HEK293 (cell line): ENCODE measurements around the gene GMDS.

Experiments
- CTCF ChIA-PET: fragments of 350-600 bp; formaldehyde crosslinking; extraction: SDS; loops from one replicate; lab custom pipeline; 2021; ENCODE audit warnings: antibody characterized with exemption; lab: Yijun Ruan, JAX
- POLR2A ChIA-PET: fragments of 300-600 bp; formaldehyde crosslinking; extraction: SDS; loops from one replicate; lab custom pipeline; 2020; ENCODE audit warnings: antibody characterized with exemption, inconsistent platforms; lab: Yijun Ruan, JAX
- H3K27ac ChIP-seq: fragments of 200-500 bp; sonication (Bioruptor generic); 2 replicates; pipeline ENCODE4 v1.5.1; 2014; ENCODE audit warnings: low read depth, low read length, control low read depth, inconsistent platforms; ENCODE audit errors: extremely low read depth
- H3K36me3 ChIP-seq, 2 experiments: fragments of 200-500 bp in 1 of 2; sonication (Bioruptor generic) in 1 of 2; 1 replicate in 1 of 2; 2 replicates in 1 of 2; pipeline ENCODE4 v1.5.1; 2014 to 2017; ENCODE audit warnings: inconsistent platforms in 2 of 2, low read length in 2 of 2; ENCODE audit not compliant: control insufficient read depth in 2 of 2, insufficient read depth in 1 of 2
- H3K4me1 ChIP-seq: fragments of 200-500 bp; sonication (Bioruptor generic); 2 replicates; pipeline ENCODE4 v1.5.1; 2014; ENCODE audit warnings: mild to moderate bottlenecking, low read length, inconsistent platforms; ENCODE audit not compliant: control insufficient read depth, insufficient read depth
- H3K4me3 ChIP-seq: 2 replicates; pipeline ENCODE4 v1.5.1; 2011; ENCODE audit warnings: low read depth, mild to moderate bottlenecking, control low read depth, low read length, moderate library complexity
- H3K9me3 ChIP-seq: fragments of 200-500 bp; sonication (Bioruptor generic); 2 replicates; pipeline ENCODE4 v1.5.1; 2014; ENCODE audit warnings: low read depth, low read length, inconsistent platforms; ENCODE audit not compliant: control insufficient read depth, insufficient read depth
- BCL6B ChIP-seq: fragments of 450-650 bp; formaldehyde crosslinking; IDR thresholded peaks from 2 replicates; pipeline ENCODE4 v1.5.1; 2017; ENCODE audit warnings: missing biosample characterization, missing genetic modification characterization
- GFI1B ChIP-seq: fragments of 450-650 bp; formaldehyde crosslinking; IDR thresholded peaks from 2 replicates; pipeline ENCODE4 v1.5.1; 2016; ENCODE audit warnings: missing biosample characterization, missing genetic modification characterization
- KLF1 ChIP-seq: fragments of 450-650 bp; formaldehyde crosslinking; IDR thresholded peaks from 2 replicates; pipeline ENCODE4 v1.5.1; 2016; ENCODE audit warnings: missing biosample characterization, missing genetic modification characterization
- RBAK ChIP-seq: fragments of 450-650 bp; formaldehyde crosslinking; IDR thresholded peaks from 2 replicates; pipeline ENCODE4 v1.5.1; 2016; ENCODE audit warnings: missing biosample characterization, missing genetic modification characterization
- REST ChIP-seq: fragments of 450-650 bp; formaldehyde crosslinking; IDR thresholded peaks from 2 replicates; pipeline ENCODE4 v1.5.1; 2016; ENCODE audit warnings: missing biosample characterization, missing genetic modification characterization
- SALL2 ChIP-seq: fragments of 450-650 bp; formaldehyde crosslinking; IDR thresholded peaks from 2 replicates; pipeline ENCODE4 v1.5.0; 2017; ENCODE audit warnings: missing biosample characterization, mild to moderate bottlenecking, missing genetic modification characterization, borderline replicate concordance
- TCF7L2 ChIP-seq: IDR thresholded peaks from 2 replicates; pipeline ENCODE4 v1.6.1; 2011; ENCODE audit warnings: low read depth, mild to moderate bottlenecking, inconsistent platforms, low read length, moderate library complexity, borderline replicate concordance
- ZFHX2 ChIP-seq: fragments of 450-650 bp; formaldehyde crosslinking; conservative IDR thresholded peaks from 2 replicates; pipeline ENCODE4 v1.5.1; 2016; ENCODE audit warnings: missing biosample characterization, missing genetic modification characterization
- ZFP69B ChIP-seq: fragments of 450-650 bp; formaldehyde crosslinking; IDR thresholded peaks from 2 replicates; pipeline ENCODE4 v1.5.1; 2016; ENCODE audit warnings: missing biosample characterization, missing genetic modification characterization
- ZNF133 ChIP-seq: fragments of 450-650 bp; formaldehyde crosslinking; IDR thresholded peaks from 2 replicates; pipeline ENCODE4 v1.5.1; 2016; ENCODE audit warnings: missing biosample characterization, missing genetic modification characterization
- ZNF16 ChIP-seq: fragments of 450-650 bp; formaldehyde crosslinking; IDR thresholded peaks from 2 replicates; pipeline ENCODE4 v1.5.1; 2016; ENCODE audit warnings: low read depth, missing biosample characterization, missing genetic modification characterization
- ZNF211 ChIP-seq: fragments of 450-650 bp; formaldehyde crosslinking; IDR thresholded peaks from 2 replicates; pipeline ENCODE4 v1.5.1; 2016; ENCODE audit warnings: low read depth, missing biosample characterization, missing genetic modification characterization
- ZNF248 ChIP-seq: fragments of 450-650 bp; formaldehyde crosslinking; IDR thresholded peaks from 2 replicates; pipeline ENCODE4 v1.5.1; 2017; ENCODE audit warnings: missing biosample characterization, missing genetic modification characterization
- ZNF26 ChIP-seq: fragments of 450-650 bp; formaldehyde crosslinking; IDR thresholded peaks from 2 replicates; pipeline ENCODE4 v1.5.1; 2016; ENCODE audit warnings: missing biosample characterization, missing genetic modification characterization
- ZNF274 ChIP-seq, 2 experiments: fragments of 200-500 bp in 1 of 2; fragments of 450-650 bp in 1 of 2; sonication (Bioruptor generic) in 1 of 2; formaldehyde crosslinking in 1 of 2; IDR thresholded peaks; 2 replicates each; pipeline versions ENCODE4 v1.5.1 to v1.6.1; 2014 to 2016; ENCODE audit warnings: borderline replicate concordance in 1 of 2, inconsistent platforms in 1 of 2, low read length in 1 of 2, missing biosample characterization in 1 of 2, missing genetic modification characterization in 1 of 2
- ZNF341 ChIP-seq: fragments of 450-650 bp; formaldehyde crosslinking; IDR thresholded peaks from 2 replicates; pipeline ENCODE4; 2016; ENCODE audit warnings: low read depth, missing biosample characterization, missing genetic modification characterization
- ZNF350 ChIP-seq: fragments of 450-650 bp; formaldehyde crosslinking; IDR thresholded peaks from 2 replicates; pipeline ENCODE4 v1.5.0; 2017; ENCODE audit warnings: missing biosample characterization, mild to moderate bottlenecking, missing genetic modification characterization
- ZNF585B ChIP-seq: fragments of 450-650 bp; formaldehyde crosslinking; IDR thresholded peaks from 2 replicates; pipeline ENCODE4 v1.5.1; 2016; ENCODE audit warnings: missing biosample characterization, missing genetic modification characterization
- ZNF639 ChIP-seq: fragments of 450-650 bp; formaldehyde crosslinking; IDR thresholded peaks from 2 replicates; pipeline ENCODE4 v1.5.1; 2016; ENCODE audit warnings: missing biosample characterization, missing genetic modification characterization
- ZNF704 ChIP-seq: fragments of 450-650 bp; formaldehyde crosslinking; IDR thresholded peaks from 2 replicates; pipeline ENCODE4 v1.5.1; 2016; ENCODE audit warnings: missing biosample characterization, missing genetic modification characterization
- ZNF707 ChIP-seq: fragments of 450-650 bp; formaldehyde crosslinking; IDR thresholded peaks from 2 replicates; pipeline ENCODE4 v1.5.1; 2016; ENCODE audit warnings: missing biosample characterization, missing genetic modification characterization
- ZNF76 ChIP-seq: fragments of 450-650 bp; formaldehyde crosslinking; IDR thresholded peaks from 2 replicates; pipeline ENCODE4; 2016; ENCODE audit warnings: low read depth, missing biosample characterization, missing genetic modification characterization, borderline replicate concordance
- ZNF791 ChIP-seq: fragments of 450-650 bp; formaldehyde crosslinking; IDR thresholded peaks from 2 replicates; pipeline ENCODE4 v1.5.1; 2016; ENCODE audit warnings: missing biosample characterization, missing genetic modification characterization
- ZNF837 ChIP-seq: fragments of 450-650 bp; formaldehyde crosslinking; IDR thresholded peaks from 2 replicates; pipeline ENCODE4 v1.5.1; 2016; ENCODE audit warnings: missing biosample characterization, missing genetic modification characterization
- ZSCAN16 ChIP-seq: fragments of 450-650 bp; formaldehyde crosslinking; IDR thresholded peaks from 2 replicates; pipeline ENCODE4 v1.5.1; 2016; ENCODE audit warnings: missing biosample characterization, missing genetic modification characterization
- ZSCAN18 ChIP-seq: fragments of 450-650 bp; formaldehyde crosslinking; IDR thresholded peaks from 2 replicates; pipeline ENCODE4 v1.5.1; 2016; ENCODE audit warnings: missing biosample characterization, missing genetic modification characterization

Gene GMDS

GRCh38 chr6:1613688-1614447, 631.5 kb downstream of the GMDS start:
- Histone ChIP-seq H3K9me3 (no peaks in the 10 kb centered on the region), H3K4me3 (peak overlapping the region; percentile 57), H3K36me3 (peaks cover 21 to 81% of the 10 kb centered on the region in 2 experiments), H3K4me1 (peaks cover 19% of the 10 kb centered on the region), H3K27ac (peak overlapping the region; percentile 100)
- ChIA-PET CTCF (interaction anchor here (1.0 kb wide), 1 partner anchor 181 kb away, joined by 6 read pairs; no protein-coding TSS in a partner anchor), POLR2A (interaction anchor here (0.7 to 2.8 kb wide), 5 partner anchors 13 to 495 kb away, joined by 3 to 14 read pairs (median 4); no protein-coding TSS in a partner anchor)
- TF ChIP-seq TCF7L2, result peak; percentile 96
- TF ChIP-seq ZNF16 (tag by site-specific recombination), result no peak
- TF ChIP-seq ZSCAN16 (tag by site-specific recombination), result no peak
- TF ChIP-seq ZNF639 (tag by site-specific recombination), result no peak
- TF ChIP-seq ZNF585B (tag by site-specific recombination), result no peak
- TF ChIP-seq BCL6B (tag by site-specific recombination), result no peak
- no peak for TF ChIP-seq ZNF211
- TF ChIP-seq ZSCAN18, result no peak
- no peak for TF ChIP-seq SALL2 (tag by site-specific recombination)
- no peak for TF ChIP-seq ZNF248
- TF ChIP-seq ZFHX2, result peak; percentile 39; the same call in 1 of the 2 replicates
- no peak for TF ChIP-seq REST (tag by site-specific recombination)
- no peak for TF ChIP-seq ZNF350 (tag by site-specific recombination)
- TF ChIP-seq RBAK (tag by site-specific recombination), result no peak
- TF ChIP-seq ZNF791 (tag by site-specific recombination), result no peak
- no peak for TF ChIP-seq ZNF133 (tag by site-specific recombination)
- peak; percentile 53; the same call in 1 of the 2 replicates for TF ChIP-seq GFI1B (tag by site-specific recombination)
- 0 out of 2 replicates have a peak, but pooled peaks have one; percentile 12 for TF ChIP-seq KLF1 (tag by site-specific recombination)
- 0 out of 2 replicates have a peak, but pooled peaks have one; percentile 34 for TF ChIP-seq ZNF341 (tag by site-specific recombination)
- no peak for TF ChIP-seq ZNF707 (tag by site-specific recombination)
- TF ChIP-seq ZFP69B, result peak; percentile 47; the same call in 1 of the 2 replicates
- TF ChIP-seq ZNF704 (tag by site-specific recombination), result no peak
- 0 out of 2 replicates have a peak, but pooled peaks have one; percentile 14 for TF ChIP-seq ZNF837
- no peak for TF ChIP-seq ZNF26 (tag by site-specific recombination)
- no peak for TF ChIP-seq ZNF274 (IDR thresholded peaks at IDR 0.05; ENCODE audit: low read length)
- TF ChIP-seq ZNF274 (tag by site-specific recombination; IDR thresholded peaks at IDR 0.05; ENCODE audit: borderline replicate concordance), result no peak
- no peak for TF ChIP-seq ZNF76
